ENCODE results near the gene PCDHGA2. TPM values are rescaled to one million over a fixed set of nuclear protein-coding genes. Genes with fewer than 3 reads are reported as not detected.

PCDHGA2 gene
- total and polyA plus RNA-seq, 9 of the 15 experiments (the other 6 are each of a cell fraction or from before 2014, with no cell fraction given) = 0.07 to 0.27 (median 0.15) TPM; not detected in 2

- no peak for TF ChIP-seq NUFIP1 (IDR thresholded peaks at IDR 0.05; ENCODE audit: partially characterized antibody)
- peak; percentile 83 for TF ChIP-seq CTCFL (IDR thresholded peaks at IDR 0.05; ENCODE audit: borderline replicate concordance, insufficient read depth, low read depth, low read length, poor library complexity, severe bottlenecking)
- 0 out of 2 replicates have a peak, but pooled peaks have one; percentile 77 for TF ChIP-seq HMGXB4 (CRISPR knock-in tag; IDR thresholded peaks at IDR 0.05)
- peak; percentile 9; the same call in 1 of the 2 replicates for TF ChIP-seq OTX1 (CRISPR knock-in tag; IDR thresholded peaks at IDR 0.05)
- peak; percentile 94 for TF ChIP-seq GTF2E2 (tag; IDR thresholded peaks at IDR 0.05)
- peak; percentile 58 for TF ChIP-seq RBBP5 (IDR thresholded peaks at IDR 0.05; ENCODE audit: borderline replicate concordance, insufficient read depth, low read length, poor library complexity, severe bottlenecking)
- no peak for TF ChIP-seq CHD4 (IDR thresholded peaks at IDR 0.05; ENCODE audit: insufficient read depth, insufficient replicate concordance, low read depth, low read length, poor library complexity, severe bottlenecking)
- no peak for TF ChIP-seq MED1 (CRISPR knock-in tag; IDR thresholded peaks at IDR 0.05; ENCODE audit: borderline replicate concordance)
- TF ChIP-seq HINFP (tag; conservative IDR thresholded peaks at IDR 0.05; ENCODE audit: low read depth) = no peak
- no peak for TF ChIP-seq TAF7 (tag; IDR thresholded peaks at IDR 0.05)
- TF ChIP-seq WHSC1 (IDR thresholded peaks at IDR 0.05; ENCODE audit: low read length) = no peak
- no peak for TF ChIP-seq BDP1 (IDR thresholded peaks at IDR 0.05; ENCODE audit: insufficient read depth, insufficient read length)
- peak in 1 of 2 experiments; percentile 35; a peak in 1 of 4 replicates for TF ChIP-seq MNT (conservative IDR thresholded peaks at IDR 0.05)
- TF ChIP-seq SNIP1 (IDR thresholded peaks at IDR 0.05; ENCODE audit: low read depth) = no peak
- no peak for TF ChIP-seq TCFL5 (CRISPR knock-in tag; conservative IDR thresholded peaks at IDR 0.05)
- TF ChIP-seq TAF9B (IDR thresholded peaks at IDR 0.05; ENCODE audit: partially characterized antibody) = peak; percentile 89
- TF ChIP-seq PCBP1 (IDR thresholded peaks at IDR 0.05; ENCODE audit: low read depth, low read length, poor library complexity, severe bottlenecking) = no peak
Observed at GRCh38 chr5:141320225-141321169, 18.1 kb upstream of the PCDHGA2 start, which contains the start of gene TAF7 (continued).
